ENCODE results near the gene PLAAT5.
A peak's percentile ranks its signal among the peaks of the same experiment; 100 is the strongest.

Gene PLAAT5

GRCh38 chr11:63510360-63511047, 19.5 kb upstream of the PLAAT5 start:
- no peaks in the 10 kb centered on the region for H3K9me3 ChIP-seq (replicated peaks; ENCODE audit: low read length)
- H3K4me1 ChIP-seq (ENCODE audit: control insufficient read depth, insufficient read depth, low read length) = peaks cover 13% of the 10 kb centered on the region
- H3K4me2 ChIP-seq (ENCODE audit: low read length) = peak overlapping the region; percentile 18
- no peak overlapping the region for H3K4me3 ChIP-seq (ENCODE audit: low read length)
- peaks cover 9% of the 10 kb centered on the region for H3K27me3 ChIP-seq (ENCODE audit: control insufficient read depth, insufficient read depth, low read length)
- no peaks in the 10 kb centered on the region for H3K36me3 ChIP-seq (ENCODE audit: insufficient read depth, low read length)
- H3K9ac ChIP-seq (ENCODE audit: low read depth, low read length) = no peak overlapping the region

GRCh38 chr11:63508745-63509144, 17.8 kb upstream of the PLAAT5 start:
- H3K9ac ChIP-seq (ENCODE audit: low read depth, low read length) = no peak overlapping the region
- no peaks in the 10 kb centered on the region for H3K9me3 ChIP-seq (replicated peaks; ENCODE audit: low read length)
- no peak overlapping the region for H3K4me3 ChIP-seq (ENCODE audit: low read length)
- H3K27me3 ChIP-seq (ENCODE audit: control insufficient read depth, insufficient read depth, low read length) = peaks cover 9% of the 10 kb centered on the region
- peaks cover 13% of the 10 kb centered on the region for H3K4me1 ChIP-seq (ENCODE audit: control insufficient read depth, insufficient read depth, low read length)
- H3K36me3 ChIP-seq (ENCODE audit: insufficient read depth, low read length) = no peaks in the 10 kb centered on the region
- no peak overlapping the region for H3K4me2 ChIP-seq (ENCODE audit: low read length)

GRCh38 chr11:63508009-63508408, 17.0 kb upstream of the PLAAT5 start:
- no peaks in the 10 kb centered on the region for H3K9me3 ChIP-seq (replicated peaks; ENCODE audit: low read length)
- H3K4me3 ChIP-seq (ENCODE audit: low read length) = no peak overlapping the region
- H3K4me2 ChIP-seq (ENCODE audit: low read length) = no peak overlapping the region
- peaks cover 13% of the 10 kb centered on the region for H3K4me1 ChIP-seq (ENCODE audit: control insufficient read depth, insufficient read depth, low read length)
- H3K36me3 ChIP-seq (ENCODE audit: insufficient read depth, low read length) = no peaks in the 10 kb centered on the region
- no peak overlapping the region for H3K9ac ChIP-seq (ENCODE audit: low read depth, low read length)
- peaks cover 7% of the 10 kb centered on the region for H3K27me3 ChIP-seq (ENCODE audit: control insufficient read depth, insufficient read depth, low read length)

- Histone ChIP-seq H3K9me3 (replicated peaks; ENCODE audit: low read length) (no peaks in the 10 kb centered on the region), H3K4me2 (ENCODE audit: low read length) (no peak overlapping the region), H3K27me3 (ENCODE audit: control insufficient read depth, insufficient read depth, low read length) (peaks cover 5% of the 10 kb centered on the region), H3K4me3 (ENCODE audit: low read length) (no peak overlapping the region), H3K9ac (ENCODE audit: low read depth, low read length) (no peak overlapping the region), H3K4me1 (ENCODE audit: control insufficient read depth, insufficient read depth, low read length) (peaks cover 13% of the 10 kb centered on the region), H3K36me3 (ENCODE audit: insufficient read depth, low read length) (no peaks in the 10 kb centered on the region)
Observed at GRCh38 chr11:63507511-63507910, 16.5 kb upstream of the PLAAT5 start.

GRCh38 chr11:63506876-63507275, 15.9 kb upstream of the PLAAT5 start:
- peaks cover 5% of the 10 kb centered on the region for H3K27me3 ChIP-seq (ENCODE audit: control insufficient read depth, insufficient read depth, low read length)

GRCh38 chr11:63505857-63506528, 15.0 kb upstream of the PLAAT5 start, which contains the start of gene LGALS12:
LGALS12 (plus strand) TSS chr11:63506084; CDS start chr11:63506459, 375 bp downstream.
- Histone ChIP-seq H3K9me3 (replicated peaks; ENCODE audit: low read length) (no peaks in the 10 kb centered on the region), H3K4me2 (ENCODE audit: low read length) (no peak within 1 kb of the TSS), H3K36me3 (ENCODE audit: insufficient read depth, low read length) (no peaks in the 10 kb centered on the region), H3K9ac (ENCODE audit: low read depth, low read length) (no peak within 1 kb of the TSS), H3K4me1 (ENCODE audit: control insufficient read depth, insufficient read depth, low read length) (peaks cover 10% of the 10 kb centered on the region), H3K4me3 (ENCODE audit: low read length) (no peak within 1 kb of the TSS), H3K27me3 (ENCODE audit: control insufficient read depth, insufficient read depth, low read length) (peaks cover 5% of the 10 kb centered on the region)

More at GRCh38 chr11:63506876-63507275, 15.9 kb upstream of the PLAAT5 start:
- H3K4me1 ChIP-seq (ENCODE audit: control insufficient read depth, insufficient read depth, low read length) = peaks cover 13% of the 10 kb centered on the region
- no peak overlapping the region for H3K4me2 ChIP-seq (ENCODE audit: low read length)
- H3K9ac ChIP-seq (ENCODE audit: low read depth, low read length) = no peak overlapping the region
- no peaks in the 10 kb centered on the region for H3K9me3 ChIP-seq (replicated peaks; ENCODE audit: low read length)
- no peak overlapping the region for H3K4me3 ChIP-seq (ENCODE audit: low read length)
- no peaks in the 10 kb centered on the region for H3K36me3 ChIP-seq (ENCODE audit: insufficient read depth, low read length)

GRCh38 chr11:63504933-63505586, 14.1 kb upstream of the PLAAT5 start:
- Histone ChIP-seq H3K9ac (ENCODE audit: low read depth, low read length) (no peak overlapping the region), H3K4me3 (ENCODE audit: low read length) (no peak overlapping the region), H3K9me3 (replicated peaks; ENCODE audit: low read length) (no peaks in the 10 kb centered on the region), H3K36me3 (ENCODE audit: insufficient read depth, low read length) (no peaks in the 10 kb centered on the region), H3K27me3 (ENCODE audit: control insufficient read depth, insufficient read depth, low read length) (peaks cover 5% of the 10 kb centered on the region), H3K4me2 (ENCODE audit: low read length) (no peak overlapping the region), H3K4me1 (ENCODE audit: control insufficient read depth, insufficient read depth, low read length) (peaks cover under 1% of the 10 kb centered on the region)

GRCh38 chr11:63504054-63504453, 13.1 kb upstream of the PLAAT5 start:
- no peak overlapping the region for H3K9ac ChIP-seq (ENCODE audit: low read depth, low read length)
- H3K4me2 ChIP-seq (ENCODE audit: low read length) = no peak overlapping the region
- peaks cover 5% of the 10 kb centered on the region for H3K27me3 ChIP-seq (ENCODE audit: control insufficient read depth, insufficient read depth, low read length)
- H3K36me3 ChIP-seq (ENCODE audit: insufficient read depth, low read length) = no peaks in the 10 kb centered on the region
- no peak overlapping the region for H3K4me3 ChIP-seq (ENCODE audit: low read length)
- no peaks in the 10 kb centered on the region for H3K9me3 ChIP-seq (replicated peaks; ENCODE audit: low read length)
- H3K4me1 ChIP-seq (ENCODE audit: control insufficient read depth, insufficient read depth, low read length) = no peaks in the 10 kb centered on the region

- Histone ChIP-seq H3K27me3 (ENCODE audit: control insufficient read depth, insufficient read depth, low read length) (peaks cover 7% of the 10 kb centered on the region), H3K4me3 (ENCODE audit: low read length) (no peak overlapping the region), H3K36me3 (ENCODE audit: insufficient read depth, low read length) (no peaks in the 10 kb centered on the region), H3K4me1 (ENCODE audit: control insufficient read depth, insufficient read depth, low read length) (no peaks in the 10 kb centered on the region), H3K9me3 (replicated peaks; ENCODE audit: low read length) (no peaks in the 10 kb centered on the region), H3K4me2 (ENCODE audit: low read length) (no peak overlapping the region), H3K9ac (ENCODE audit: low read depth, low read length) (no peak overlapping the region)
Observed at GRCh38 chr11:63503492-63503891, 12.5 kb upstream of the PLAAT5 start.

- no peaks in the 10 kb centered on the region for H3K4me1 ChIP-seq (ENCODE audit: control insufficient read depth, insufficient read depth, low read length)
- no peak overlapping the region for H3K9ac ChIP-seq (ENCODE audit: low read depth, low read length)
- H3K36me3 ChIP-seq (ENCODE audit: insufficient read depth, low read length) = no peaks in the 10 kb centered on the region
- H3K4me2 ChIP-seq (ENCODE audit: low read length) = no peak overlapping the region
- H3K27me3 ChIP-seq (ENCODE audit: control insufficient read depth, insufficient read depth, low read length) = peaks cover 15% of the 10 kb centered on the region
- no peak overlapping the region for H3K4me3 ChIP-seq (ENCODE audit: low read length)
- H3K9me3 ChIP-seq (replicated peaks; ENCODE audit: low read length) = no peaks in the 10 kb centered on the region
Observed at GRCh38 chr11:63502252-63502820, 11.4 kb upstream of the PLAAT5 start.

- Histone ChIP-seq H3K27me3 (ENCODE audit: control insufficient read depth, insufficient read depth, low read length) (peaks cover 16% of the 10 kb centered on the region), H3K9me3 (replicated peaks; ENCODE audit: low read length) (no peaks in the 10 kb centered on the region), H3K4me3 (ENCODE audit: low read length) (no peak overlapping the region), H3K4me1 (ENCODE audit: control insufficient read depth, insufficient read depth, low read length) (no peaks in the 10 kb centered on the region), H3K9ac (ENCODE audit: low read depth, low read length) (no peak overlapping the region), H3K36me3 (ENCODE audit: insufficient read depth, low read length) (no peaks in the 10 kb centered on the region), H3K4me2 (ENCODE audit: low read length) (no peak overlapping the region)
Observed at GRCh38 chr11:63501236-63501635, 10.3 kb upstream of the PLAAT5 start.

All from skeletal muscle satellite cell (primary cell).